Endothelial cell of umbilical vein (primary cell): ENCODE data around the gene KIRREL1.

Experiments used
- EZH2 ChIP-seq: IDR thresholded peaks from 2 replicates; pipeline ENCODE4 v1.6.1; 2012; ENCODE audit warnings: borderline replicate concordance, low read depth, mild to moderate bottlenecking, moderate library complexity, low read length, inconsistent platforms; ENCODE audit not compliant: severe bottlenecking
- GATA2 ChIP-seq: IDR thresholded peaks from 2 replicates; pipeline ENCODE4 v1.7.0; 2011; ENCODE audit warnings: low read depth, mild to moderate bottlenecking, moderate library complexity, mixed read lengths, low read length; ENCODE audit not compliant: insufficient read length, insufficient read depth
- JUN ChIP-seq: IDR thresholded peaks from 2 replicates; pipeline ENCODE4 v1.6.1; 2011; ENCODE audit warnings: borderline replicate concordance, low read depth; ENCODE audit not compliant: insufficient read length, insufficient read depth
- POLR2A ChIP-seq: IDR thresholded peaks from 2 replicates; pipeline ENCODE4 v1.6.1; 2012; ENCODE audit warnings: low read depth, mild to moderate bottlenecking, control low read depth, low read length
- POLR2AphosphoS5 ChIP-seq: IDR thresholded peaks from 2 replicates; pipeline ENCODE4 v1.6.1; 2012; ENCODE audit warnings: low read depth, mild to moderate bottlenecking, control low read depth, low read length, moderate library complexity; ENCODE audit not compliant: insufficient read depth
- TF ChIP-seq, protein P1 (sequence below), 2 donors: IDR thresholded peaks; 1 replicate in 1 of 2; 2 replicates in 1 of 2; pipeline ENCODE4 v1.5.1; 2011; ENCODE audit warnings: low read length in 2 of 2, mild to moderate bottlenecking in 2 of 2, moderate library complexity in 2 of 2, control low read depth in 1 of 2, inconsistent platforms in 1 of 2, low read depth in 1 of 2; ENCODE audit not compliant: insufficient read depth in 1 of 2; ENCODE audit errors: extremely low read depth in 1 of 2

DNA sequence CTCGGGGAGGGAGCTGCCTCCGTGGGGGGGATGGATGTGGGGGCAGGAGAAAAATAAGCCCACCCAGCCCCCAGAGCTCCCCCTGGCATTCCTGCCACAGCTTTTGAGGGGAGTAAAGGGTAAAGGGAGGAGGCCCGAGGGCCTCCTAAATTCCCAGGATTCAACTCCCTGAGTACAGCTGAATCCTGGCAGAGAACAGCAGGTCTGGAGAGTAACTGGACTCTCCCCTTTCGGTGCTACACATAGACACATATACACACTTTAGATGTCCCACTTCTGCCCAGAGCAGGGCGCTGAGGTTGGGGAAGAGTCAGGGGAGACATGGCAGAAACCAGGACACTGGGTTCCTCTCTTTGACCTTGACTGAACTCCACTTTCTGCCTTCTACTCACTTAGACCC, 3.0 kb downstream of the KIRREL1 start:
- TF ChIP-seq, protein P1, sequence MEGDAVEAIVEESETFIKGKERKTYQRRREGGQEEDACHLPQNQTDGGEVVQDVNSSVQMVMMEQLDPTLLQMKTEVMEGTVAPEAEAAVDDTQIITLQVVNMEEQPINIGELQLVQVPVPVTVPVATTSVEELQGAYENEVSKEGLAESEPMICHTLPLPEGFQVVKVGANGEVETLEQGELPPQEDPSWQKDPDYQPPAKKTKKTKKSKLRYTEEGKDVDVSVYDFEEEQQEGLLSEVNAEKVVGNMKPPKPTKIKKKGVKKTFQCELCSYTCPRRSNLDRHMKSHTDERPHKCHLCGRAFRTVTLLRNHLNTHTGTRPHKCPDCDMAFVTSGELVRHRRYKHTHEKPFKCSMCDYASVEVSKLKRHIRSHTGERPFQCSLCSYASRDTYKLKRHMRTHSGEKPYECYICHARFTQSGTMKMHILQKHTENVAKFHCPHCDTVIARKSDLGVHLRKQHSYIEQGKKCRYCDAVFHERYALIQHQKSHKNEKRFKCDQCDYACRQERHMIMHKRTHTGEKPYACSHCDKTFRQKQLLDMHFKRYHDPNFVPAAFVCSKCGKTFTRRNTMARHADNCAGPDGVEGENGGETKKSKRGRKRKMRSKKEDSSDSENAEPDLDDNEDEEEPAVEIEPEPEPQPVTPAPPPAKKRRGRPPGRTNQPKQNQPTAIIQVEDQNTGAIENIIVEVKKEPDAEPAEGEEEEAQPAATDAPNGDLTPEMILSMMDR (IDR thresholded peaks at IDR 0.05; ENCODE audit: extremely low read depth in 1 of 2, insufficient read depth in 1 of 2, low read depth in 1 of 2, low read length in 2 of 2) = no peak
- TF ChIP-seq EZH2 (no peak), POLR2AphosphoS5 (no peak), GATA2 (no peak), POLR2A (no peak), JUN (no peak)
